Activated CD4-positive, alpha-beta memory T cell treated with anti-CD3 and anti-CD28 coated beads, Interleukin-2, amount 10 ng/mL, durations not matched to agents 7 days and 5 days (primary cell): ENCODE measurements around the gene CIROP. TPM values are rescaled to one million over a fixed set of nuclear protein-coding genes. Genes with fewer than 3 reads are reported as not detected.

ENCODE experiments used
- CTCF ChIA-PET: fragments of 350-600 bp; sonication (Branson Sonifier 250); formaldehyde crosslinking; loops from one replicate; lab custom pipeline; 2021; ENCODE audit warnings: antibody characterized with exemption, inconsistent platforms; lab: Charles Lee
- POLR2A ChIA-PET: fragments of 350-600 bp; sonication (Branson Sonifier 250); formaldehyde crosslinking; loops from one replicate; lab custom pipeline; 2021; ENCODE audit warnings: antibody characterized with exemption; lab: Charles Lee
- DNase-seq: peaks from one replicate; pipeline ENCODE4 v3.0.0-alpha.2; 2020
- H3K27ac Mint-ChIP-seq: one replicate; pipeline ENCODE4 v1.8.0; 2021; ENCODE audit warnings: mild to moderate bottlenecking, mixed read lengths
- H3K27me3 Mint-ChIP-seq: one replicate; pipeline ENCODE4 v1.8.0; 2021; ENCODE audit warnings: mixed read lengths
- H3K36me3 Mint-ChIP-seq: one replicate; pipeline ENCODE4 v1.8.0; 2021; ENCODE audit warnings: low read depth, mixed read lengths
- H3K4me1 Mint-ChIP-seq: one replicate; pipeline ENCODE4 v1.8.0; 2021; ENCODE audit warnings: mixed read lengths
- H3K4me3 Mint-ChIP-seq: one replicate; pipeline ENCODE4 v1.8.0; 2021; ENCODE audit warnings: mild to moderate bottlenecking, mixed read lengths
- H3K9me3 Mint-ChIP-seq: one replicate; pipeline ENCODE4 v1.8.0; 2021; ENCODE audit warnings: mixed read lengths
- total RNA-seq, 2 experiments: library from RNA; stranded (reverse); gene quantifications; one replicate each; pipeline ENCODE4 v1.2.3, GENCODE V29; 2021

CIROP gene
- not detected for total RNA-seq

- CTCF ChIA-PET: interaction anchor here (1.0 kb wide), 1 partner anchor 10 kb away, joined by 3 read pairs; the partner anchor contains the start of genes ACIN1 and C14orf119
- POLR2A ChIA-PET: no interaction called here
- no peaks in the 10 kb centered on the region for H3K36me3 Mint-ChIP-seq
Observed at GRCh38 chr14:23104591-23105347, at the start of gene CIROP. CIROP (minus strand) TSS chr14:23104989; CDS start chr14:23104920, 69 bp downstream.

GRCh38 chr14:23153851-23154796 is 49.3 kb upstream of the CIROP start:
- H3K27me3 Mint-ChIP-seq: peaks cover 11% of the 10 kb centered on the region
- no peaks in the 10 kb centered on the region for H3K9me3 Mint-ChIP-seq
- ChIA-PET POLR2A (no interaction called here), CTCF (interaction anchor here (1.5 kb wide), 1 partner anchor 33 kb away, joined by 5 read pairs; no protein-coding TSS in a partner anchor)
- no peak overlapping the region for H3K4me3 Mint-ChIP-seq
- no peak for DNase-seq
- no peaks in the 10 kb centered on the region for H3K36me3 Mint-ChIP-seq
- no peak overlapping the region for H3K27ac Mint-ChIP-seq
- H3K4me1 Mint-ChIP-seq: peaks cover 3% of the 10 kb centered on the region

More at GRCh38 chr14:23104591-23105347, at the start of gene CIROP:
- no peaks in the 10 kb centered on the region for H3K9me3 Mint-ChIP-seq
- no peak within 1 kb of the TSS for H3K27ac Mint-ChIP-seq
- DNase-seq: no peak
- H3K4me1 Mint-ChIP-seq: no peaks in the 10 kb centered on the region
- H3K27me3 Mint-ChIP-seq: no peaks in the 10 kb centered on the region
- H3K4me3 Mint-ChIP-seq: no peak within 1 kb of the TSS

- no peaks in the 10 kb centered on the region for H3K36me3 Mint-ChIP-seq
- peaks cover 6% of the 10 kb centered on the region for H3K4me1 Mint-ChIP-seq
- no peak overlapping the region for H3K4me3 Mint-ChIP-seq
- ChIA-PET CTCF (interaction anchor here (2.1 kb wide), 1 partner anchor 31 kb away, joined by 7 read pairs; no protein-coding TSS in a partner anchor), POLR2A (no interaction called here)
- H3K9me3 Mint-ChIP-seq: no peaks in the 10 kb centered on the region
- H3K27me3 Mint-ChIP-seq: peaks cover 11% of the 10 kb centered on the region
- H3K27ac Mint-ChIP-seq: no peak overlapping the region
- DNase-seq: no peak
Observed at GRCh38 chr14:23151342-23151741, 46.6 kb upstream of the CIROP start.

- POLR2A ChIA-PET: interaction anchor here (0.6 kb wide), 1 partner anchor 29 kb away, joined by 3 read pairs; no protein-coding TSS in a partner anchor
- DNase-seq: no peak
- Mint-ChIP-seq H3K4me3 (no peak overlapping the region), H3K27ac (no peak overlapping the region), H3K36me3 (no peaks in the 10 kb centered on the region), H3K9me3 (no peaks in the 10 kb centered on the region), H3K4me1 (peaks cover 8% of the 10 kb centered on the region), H3K27me3 (peaks cover 11% of the 10 kb centered on the region)
- CTCF ChIA-PET: interaction anchor here (0.9 kb wide), 1 partner anchor 29 kb away, joined by 3 read pairs; no protein-coding TSS in a partner anchor
Observed at GRCh38 chr14:23149745-23150144, 45.0 kb upstream of the CIROP start.

- Mint-ChIP-seq H3K36me3 (no peaks in the 10 kb centered on the region), H3K27ac (no peak overlapping the region), H3K27me3 (peaks cover 12% of the 10 kb centered on the region), H3K9me3 (no peaks in the 10 kb centered on the region), H3K4me1 (peaks cover 7% of the 10 kb centered on the region), H3K4me3 (no peak overlapping the region)
- ChIA-PET CTCF (interaction anchor here (0.9 kb wide), 1 partner anchor 28 kb away, joined by 3 read pairs; no protein-coding TSS in a partner anchor), POLR2A (no interaction called here)
- DNase-seq: no peak
Observed at GRCh38 chr14:23148591-23149249, 43.9 kb upstream of the CIROP start.

GRCh38 chr14:23147676-23148075 is 42.9 kb upstream of the CIROP start:
- POLR2A ChIA-PET: no interaction called here
- Mint-ChIP-seq H3K4me3 (no peak overlapping the region), H3K27ac (no peak overlapping the region), H3K27me3 (peaks cover 10% of the 10 kb centered on the region), H3K36me3 (no peaks in the 10 kb centered on the region), H3K4me1 (peaks cover 6% of the 10 kb centered on the region), H3K9me3 (no peaks in the 10 kb centered on the region)
- DNase-seq: no peak
- CTCF ChIA-PET: no interaction called here

- Mint-ChIP-seq H3K4me3 (no peak overlapping the region), H3K36me3 (no peaks in the 10 kb centered on the region), H3K9me3 (no peaks in the 10 kb centered on the region), H3K27ac (no peak overlapping the region), H3K27me3 (peaks cover 12% of the 10 kb centered on the region), H3K4me1 (peaks cover 6% of the 10 kb centered on the region)
- DNase-seq: no peak
- ChIA-PET POLR2A (no interaction called here), CTCF (no interaction called here)
Observed at GRCh38 chr14:23146980-23147379, 42.2 kb upstream of the CIROP start.

- no peaks in the 10 kb centered on the region for H3K9me3 Mint-ChIP-seq
- H3K36me3 Mint-ChIP-seq: no peaks in the 10 kb centered on the region
- peaks cover 12% of the 10 kb centered on the region for H3K27me3 Mint-ChIP-seq
- H3K27ac Mint-ChIP-seq: no peak overlapping the region
- DNase-seq: no peak
- no peak overlapping the region for H3K4me3 Mint-ChIP-seq
- CTCF ChIA-PET: interaction anchor here (1.0 to 1.5 kb wide), 2 partner anchors 26 to 30 kb away, joined by 3 read pairs; no protein-coding TSS in a partner anchor
- POLR2A ChIA-PET: no interaction called here
- H3K4me1 Mint-ChIP-seq: peaks cover 6% of the 10 kb centered on the region
Observed at GRCh38 chr14:23146351-23146910, 41.6 kb upstream of the CIROP start.

- no peak overlapping the region for H3K4me3 Mint-ChIP-seq
- DNase-seq: no peak
- peaks cover 12% of the 10 kb centered on the region for H3K27me3 Mint-ChIP-seq
- H3K4me1 Mint-ChIP-seq: peaks cover 6% of the 10 kb centered on the region
- POLR2A ChIA-PET: no interaction called here
- CTCF ChIA-PET: interaction anchor here (1.0 to 1.5 kb wide), 2 partner anchors 25 to 31 kb away, joined by 3 read pairs; no protein-coding TSS in a partner anchor
- H3K9me3 Mint-ChIP-seq: no peaks in the 10 kb centered on the region
- H3K36me3 Mint-ChIP-seq: no peaks in the 10 kb centered on the region
- no peak overlapping the region for H3K27ac Mint-ChIP-seq
Observed at GRCh38 chr14:23145794-23146350, 41.1 kb upstream of the CIROP start.

- peaks cover 8% of the 10 kb centered on the region for H3K27me3 Mint-ChIP-seq
- no peak overlapping the region for H3K4me3 Mint-ChIP-seq
- POLR2A ChIA-PET: interaction anchor here (1.1 kb wide), 1 partner anchor 24 kb away, joined by 3 read pairs; no protein-coding TSS in a partner anchor
- no peaks in the 10 kb centered on the region for H3K9me3 Mint-ChIP-seq
- DNase-seq: no peak
- no peaks in the 10 kb centered on the region for H3K36me3 Mint-ChIP-seq
- CTCF ChIA-PET: interaction anchor here (0.6 to 3.3 kb wide), 2 partner anchors 23 to 24 kb away, joined by 4 to 10 read pairs; no protein-coding TSS in a partner anchor
- H3K4me1 Mint-ChIP-seq: peaks cover 6% of the 10 kb centered on the region
- H3K27ac Mint-ChIP-seq: no peak overlapping the region
Observed at GRCh38 chr14:23143911-23144310, 39.1 kb upstream of the CIROP start.

- Mint-ChIP-seq H3K9me3 (no peaks in the 10 kb centered on the region), H3K27ac (no peak overlapping the region), H3K36me3 (no peaks in the 10 kb centered on the region), H3K4me3 (no peak overlapping the region), H3K27me3 (peaks cover 8% of the 10 kb centered on the region), H3K4me1 (peaks cover 6% of the 10 kb centered on the region)
- no peak for DNase-seq
- POLR2A ChIA-PET: interaction anchor here (1.1 kb wide), 1 partner anchor 23 kb away, joined by 3 read pairs; no protein-coding TSS in a partner anchor
- CTCF ChIA-PET: interaction anchor here (3.3 kb wide), 1 partner anchor 23 kb away, joined by 10 read pairs; no protein-coding TSS in a partner anchor
Observed at GRCh38 chr14:23142826-23143225, 38.0 kb upstream of the CIROP start.
